Osteocyte (in vitro differentiated cells): ENCODE measurements around the gene SNRK. TPM values are rescaled to one million over a fixed set of nuclear protein-coding genes. Genes with fewer than 3 reads are reported as not detected.

ENCODE experiments used
- DNase-seq: peaks from one replicate; pipeline ENCODE4 v3.0.0; 2021; ENCODE audit warnings: mixed read lengths; ENCODE audit not compliant: unreplicated experiment; ENCODE audit errors: extremely low spot score
- H3K27ac Mint-ChIP-seq: one replicate; pipeline ENCODE4 v1.8.0; 2021; ENCODE audit warnings: mild to moderate bottlenecking, mixed read lengths; ENCODE audit not compliant: unreplicated experiment
- H3K27me3 Mint-ChIP-seq: one replicate; pipeline ENCODE4 v1.8.0; 2021; ENCODE audit warnings: mixed read lengths; ENCODE audit not compliant: unreplicated experiment
- H3K36me3 Mint-ChIP-seq: one replicate; pipeline ENCODE4 v1.8.0; 2021; ENCODE audit warnings: mixed read lengths; ENCODE audit not compliant: unreplicated experiment
- H3K4me1 Mint-ChIP-seq: one replicate; pipeline ENCODE4 v1.8.0; 2021; ENCODE audit warnings: mixed read lengths; ENCODE audit not compliant: unreplicated experiment
- H3K4me3 Mint-ChIP-seq: one replicate; pipeline ENCODE4 v1.8.0; 2021; ENCODE audit warnings: mild to moderate bottlenecking, moderate library complexity, mixed read lengths; ENCODE audit not compliant: unreplicated experiment
- H3K9me3 Mint-ChIP-seq: one replicate; pipeline ENCODE4 v1.8.0; 2021; ENCODE audit warnings: mixed read lengths; ENCODE audit not compliant: unreplicated experiment
- CTCF ChIP-seq: fragments of 200-600 bp; sonication (generic); IDR thresholded peaks from 2 replicates; pipeline ENCODE4 v1.5.0; 2021; ENCODE audit warnings: antibody characterized with exemption, mild to moderate bottlenecking, moderate library complexity
- total RNA-seq: library from RNA; stranded (reverse); gene quantifications from 2 replicates; pipeline ENCODE4 v1.2.1, GENCODE V29; 2021

The SNRK gene
- total RNA-seq, 1 donor from 2014 or later = 25.9 TPM

GRCh38 chr3:43249405-43249804, 36.9 kb upstream of the SNRK start:
- Mint-ChIP-seq H3K27me3 (peaks cover 74% of the 10 kb centered on the region), H3K27ac (no peak overlapping the region), H3K9me3 (no peaks in the 10 kb centered on the region), H3K4me3 (no peak overlapping the region), H3K4me1 (peaks cover 2% of the 10 kb centered on the region), H3K36me3 (no peaks in the 10 kb centered on the region)
- no peak for TF ChIP-seq CTCF
- DNase-seq = no peak

- Mint-ChIP-seq H3K4me1 (no peaks in the 10 kb centered on the region), H3K27me3 (peaks cover 56% of the 10 kb centered on the region), H3K27ac (no peak overlapping the region), H3K9me3 (no peaks in the 10 kb centered on the region), H3K36me3 (no peaks in the 10 kb centered on the region), H3K4me3 (no peak overlapping the region)
- DNase-seq = no peak
- TF ChIP-seq CTCF = no peak
These were observed 33.0 kb upstream of the SNRK start for GRCh38 chr3:43253294-43253693.

- TF ChIP-seq CTCF = no peak
- peaks cover 50% of the 10 kb centered on the region for H3K27me3 Mint-ChIP-seq
- no peaks in the 10 kb centered on the region for H3K9me3 Mint-ChIP-seq
- H3K4me3 Mint-ChIP-seq = no peak overlapping the region
- no peak for DNase-seq
- H3K36me3 Mint-ChIP-seq = no peaks in the 10 kb centered on the region
- no peak overlapping the region for H3K27ac Mint-ChIP-seq
- no peaks in the 10 kb centered on the region for H3K4me1 Mint-ChIP-seq
These were observed 32.2 kb upstream of the SNRK start for GRCh38 chr3:43254125-43254524.

GRCh38 chr3:43255662-43256061, 30.7 kb upstream of the SNRK start:
- no peak for DNase-seq
- H3K27ac Mint-ChIP-seq = no peak overlapping the region
- H3K4me3 Mint-ChIP-seq = no peak overlapping the region
- H3K9me3 Mint-ChIP-seq = no peaks in the 10 kb centered on the region
- no peaks in the 10 kb centered on the region for H3K4me1 Mint-ChIP-seq
- peaks cover 44% of the 10 kb centered on the region for H3K27me3 Mint-ChIP-seq
- TF ChIP-seq CTCF = no peak
- H3K36me3 Mint-ChIP-seq = no peaks in the 10 kb centered on the region

GRCh38 chr3:43256714-43257461, 29.5 kb upstream of the SNRK start:
- no peak overlapping the region for H3K4me3 Mint-ChIP-seq
- peaks cover 37% of the 10 kb centered on the region for H3K27me3 Mint-ChIP-seq
- no peaks in the 10 kb centered on the region for H3K4me1 Mint-ChIP-seq
- no peaks in the 10 kb centered on the region for H3K9me3 Mint-ChIP-seq
- no peaks in the 10 kb centered on the region for H3K36me3 Mint-ChIP-seq
- no peak overlapping the region for H3K27ac Mint-ChIP-seq
- DNase-seq = no peak
- no peak for TF ChIP-seq CTCF
